ENCODE data around the gene KRT74.

- no peak for TF ChIP-seq CTCF (IDR thresholded peaks at IDR 0.05; ENCODE audit: low read depth, low read length, missing input control)
- no peak for TF ChIP-seq YY1 (IDR thresholded peaks at IDR 0.05)
- TF ChIP-seq EGR1 (IDR thresholded peaks at IDR 0.05; ENCODE audit: low read depth in 2 of 2), result no peak
- TF ChIP-seq FOXA1 (IDR thresholded peaks at IDR 0.05), result no peak
- TF ChIP-seq, protein P1, sequence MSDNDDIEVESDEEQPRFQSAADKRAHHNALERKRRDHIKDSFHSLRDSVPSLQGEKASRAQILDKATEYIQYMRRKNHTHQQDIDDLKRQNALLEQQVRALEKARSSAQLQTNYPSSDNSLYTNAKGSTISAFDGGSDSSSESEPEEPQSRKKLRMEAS (IDR thresholded peaks at IDR 0.05), result no peak
Observed at GRCh38 chr12:52529846-52530245, 43.8 kb downstream of the KRT74 start.

All from liver (tissue), 3 donors.